BLaER1 treated with 17β-estradiol and CSF1 and Interleukin-3, amounts not matched to agents 10 nM and 100 nM (cell line): Measurements from ENCODE around the gene ADGRF4.

Experiments used
- H3K27ac ChIP-seq, 11 experiments: shearing (Covaris generic); formaldehyde crosslinking; 2 replicates each; pipeline ENCODE4 v1.8.1; 2022
- H3K27me3 ChIP-seq, 11 experiments: shearing (Covaris generic); formaldehyde crosslinking; 2 replicates each; pipeline ENCODE4 v1.8.1; 2022
- H3K36me3 ChIP-seq, 11 experiments: shearing (Covaris generic); formaldehyde crosslinking; 2 replicates each; pipeline ENCODE4 v1.8.1; 2022
- H3K4me1 ChIP-seq, 10 experiments: shearing (Covaris generic); formaldehyde crosslinking; 2 replicates each; pipeline ENCODE4 v1.8.1; 2022
- H3K4me2 ChIP-seq, 11 experiments: shearing (Covaris generic); formaldehyde crosslinking; 2 replicates each; pipeline ENCODE4 v1.8.1; 2022
- H3K4me3 ChIP-seq, 10 experiments: shearing (Covaris generic); formaldehyde crosslinking; 2 replicates each; pipeline ENCODE4 v1.8.1; 2022
- H3K9ac ChIP-seq, 11 experiments: shearing (Covaris generic); formaldehyde crosslinking; 2 replicates each; pipeline ENCODE4 v1.8.1; 2022
- H3K9me3 ChIP-seq, 11 experiments: shearing (Covaris generic); formaldehyde crosslinking; replicated peaks in 1 of 11; 2 replicates each; pipeline ENCODE4 v1.8.1; 2022
- H4K20me1 ChIP-seq, 11 experiments: shearing (Covaris generic); formaldehyde crosslinking; 2 replicates each; pipeline ENCODE4 v1.8.1; 2022
- Cebpa-rat ChIP-seq, 11 experiments: shearing (Covaris generic); IDR thresholded peaks; 2 replicates each; pipeline ENCODE4 v1.8.1; 2022

ADGRF4 gene

DNA sequence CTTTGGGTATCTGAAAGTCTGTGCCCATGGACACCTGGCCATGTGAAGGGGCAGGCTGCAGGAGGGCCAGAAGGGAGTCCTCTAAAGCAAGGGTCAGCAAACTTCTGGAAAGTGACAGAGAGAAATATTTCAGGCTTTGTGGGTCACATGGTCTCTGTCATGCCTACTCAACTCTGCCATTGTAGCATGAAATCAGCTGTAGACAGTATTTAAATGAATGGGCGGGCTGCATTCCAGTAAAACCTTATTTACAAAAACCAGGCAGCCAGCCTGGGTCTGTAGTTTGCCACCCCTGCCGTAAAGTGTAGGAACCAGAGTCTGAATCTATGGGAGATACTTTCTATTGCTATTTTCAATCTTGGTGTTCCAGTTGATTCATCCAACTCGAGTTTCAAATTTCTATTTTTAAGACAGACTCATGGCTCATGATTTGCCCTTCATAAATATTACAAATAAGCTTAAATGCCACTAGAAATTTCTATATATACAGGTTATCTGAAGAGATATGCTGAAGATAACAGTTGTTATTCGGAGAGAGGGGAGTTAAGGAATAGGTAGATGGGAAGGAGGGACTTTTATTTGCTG is 19.0 kb upstream of the ADGRF4 start:
- Histone ChIP-seq H3K27me3 (no peaks in the 10 kb centered on the region), H3K36me3 (no peaks in the 10 kb centered on the region), H3K4me3 (no peak overlapping the region), H3K9ac (no peak overlapping the region), H3K27ac (no peak overlapping the region), H3K4me1 (no peaks in the 10 kb centered on the region), H3K4me2 (no peak overlapping the region), H3K9me3 (peaks cover 0 to 13% (median 0%) of the 10 kb centered on the region in 11 experiments; a peak in 1 of 22 replicates), H4K20me1 (no peaks in the 10 kb centered on the region; a peak in 1 of 22 replicates)
- TF ChIP-seq Cebpa-rat (IDR thresholded peaks at IDR 0.05), result no peak

GRCh38 chr6:47680051-47680450 is 18.3 kb upstream of the ADGRF4 start:
- Histone ChIP-seq H3K36me3 (no peaks in the 10 kb centered on the region), H3K27ac (no peak overlapping the region), H3K27me3 (no peaks in the 10 kb centered on the region), H3K9me3 (peaks cover 0 to 7% (median 0%) of the 10 kb centered on the region in 11 experiments; a peak in 1 of 22 replicates), H3K9ac (no peak overlapping the region), H3K4me2 (no peak overlapping the region), H3K4me3 (no peak overlapping the region), H4K20me1 (no peaks in the 10 kb centered on the region; a peak in 1 of 22 replicates), H3K4me1 (no peaks in the 10 kb centered on the region)
- TF ChIP-seq Cebpa-rat (IDR thresholded peaks at IDR 0.05), result no peak

DNA sequence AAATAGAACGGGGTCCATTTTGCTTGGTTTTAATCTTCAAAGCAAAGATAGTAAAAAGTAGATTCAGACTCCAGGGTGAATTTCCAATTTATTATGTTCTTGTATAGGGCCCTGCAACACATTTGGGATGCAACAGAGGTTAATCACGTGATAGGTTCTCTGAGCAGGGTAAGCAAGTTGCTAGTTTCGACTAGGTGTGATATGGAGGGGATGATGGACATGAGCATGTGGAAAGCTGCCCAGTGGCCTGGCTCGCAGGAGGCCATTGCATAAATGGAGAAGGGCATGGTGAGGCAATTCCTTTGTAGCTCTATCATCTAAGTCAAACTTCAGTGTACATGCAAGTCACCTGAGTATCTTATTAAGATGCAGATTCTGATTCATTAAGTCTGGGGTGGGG is 17.7 kb upstream of the ADGRF4 start:
- Histone ChIP-seq H4K20me1 (no peaks in the 10 kb centered on the region; a peak in 1 of 22 replicates), H3K9me3 (0 out of 22 replicates have a peak, but pooled peaks cover 0 to under 1% (median 0%) of the 10 kb centered on the region in 11 experiments), H3K9ac (no peak overlapping the region), H3K27ac (no peak overlapping the region), H3K4me3 (no peak overlapping the region), H3K4me2 (no peak overlapping the region), H3K27me3 (no peaks in the 10 kb centered on the region), H3K4me1 (no peaks in the 10 kb centered on the region), H3K36me3 (no peaks in the 10 kb centered on the region)
- no peak for TF ChIP-seq Cebpa-rat (IDR thresholded peaks at IDR 0.05)

- Histone ChIP-seq H3K27ac (no peak overlapping the region), H3K4me1 (no peaks in the 10 kb centered on the region), H3K27me3 (no peaks in the 10 kb centered on the region), H3K9ac (no peak overlapping the region), H3K4me3 (no peak overlapping the region), H4K20me1 (no peaks in the 10 kb centered on the region), H3K36me3 (no peaks in the 10 kb centered on the region), H3K9me3 (no peaks in the 10 kb centered on the region), H3K4me2 (no peak overlapping the region)
- TF ChIP-seq Cebpa-rat (IDR thresholded peaks at IDR 0.05), result no peak
Observed at GRCh38 chr6:47681201-47681990, 17.0 kb upstream of the ADGRF4 start.

- Histone ChIP-seq H3K9me3 (no peaks in the 10 kb centered on the region), H3K27me3 (no peaks in the 10 kb centered on the region), H3K4me3 (no peak overlapping the region), H3K4me2 (no peak overlapping the region), H3K4me1 (no peaks in the 10 kb centered on the region), H4K20me1 (no peaks in the 10 kb centered on the region), H3K9ac (no peak overlapping the region), H3K36me3 (no peaks in the 10 kb centered on the region), H3K27ac (no peak overlapping the region)
- no peak for TF ChIP-seq Cebpa-rat (IDR thresholded peaks at IDR 0.05)
Observed at GRCh38 chr6:47686411-47686810, 12.0 kb upstream of the ADGRF4 start.

GRCh38 chr6:47687432-47687831 is 10.9 kb upstream of the ADGRF4 start:
- no peak overlapping the region for H3K4me2 ChIP-seq
- H3K4me1 ChIP-seq, result no peaks in the 10 kb centered on the region
- no peak for TF ChIP-seq Cebpa-rat (IDR thresholded peaks at IDR 0.05)
- no peaks in the 10 kb centered on the region for H4K20me1 ChIP-seq
- no peak overlapping the region for H3K9ac ChIP-seq
- no peaks in the 10 kb centered on the region for H3K36me3 ChIP-seq
- H3K4me3 ChIP-seq, result no peak overlapping the region
- H3K27me3 ChIP-seq, result no peaks in the 10 kb centered on the region
- H3K9me3 ChIP-seq, result no peaks in the 10 kb centered on the region
- no peak overlapping the region for H3K27ac ChIP-seq

GRCh38 chr6:47690214-47690613 is 8.2 kb upstream of the ADGRF4 start:
- no peak overlapping the region for H3K4me2 ChIP-seq
- no peaks in the 10 kb centered on the region for H3K9me3 ChIP-seq
- no peak for TF ChIP-seq Cebpa-rat (IDR thresholded peaks at IDR 0.05)
- no peak overlapping the region for H3K27ac ChIP-seq
- no peak overlapping the region for H3K9ac ChIP-seq
- no peaks in the 10 kb centered on the region for H3K27me3 ChIP-seq
- no peaks in the 10 kb centered on the region for H4K20me1 ChIP-seq
- no peaks in the 10 kb centered on the region for H3K4me1 ChIP-seq
- H3K36me3 ChIP-seq, result no peaks in the 10 kb centered on the region
- H3K4me3 ChIP-seq, result no peak overlapping the region

DNA sequence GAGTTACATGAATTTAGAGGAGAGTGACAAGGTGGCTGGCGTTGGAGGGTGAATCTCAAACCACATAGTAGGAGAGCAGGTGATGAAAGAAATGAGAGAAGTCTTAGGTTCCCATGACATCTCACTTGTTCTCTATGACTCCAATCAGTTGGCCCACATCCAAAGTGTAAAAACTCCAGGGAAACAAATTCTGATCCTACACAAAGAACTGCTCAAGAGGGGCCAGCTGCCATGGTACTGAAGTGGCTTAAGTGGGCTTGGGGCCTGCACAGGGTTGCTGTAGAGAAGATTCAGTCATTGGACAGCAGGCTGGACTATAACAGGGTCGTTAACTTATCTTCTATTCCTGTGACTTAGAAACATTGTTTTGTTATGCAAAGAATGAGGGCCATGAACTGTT is 7.6 kb upstream of the ADGRF4 start:
- H3K4me3 ChIP-seq, result no peak overlapping the region
- H3K27me3 ChIP-seq, result no peaks in the 10 kb centered on the region
- no peak overlapping the region for H3K4me2 ChIP-seq
- H3K4me1 ChIP-seq, result no peaks in the 10 kb centered on the region
- H4K20me1 ChIP-seq, result no peaks in the 10 kb centered on the region
- H3K9me3 ChIP-seq, result no peaks in the 10 kb centered on the region
- no peak overlapping the region for H3K9ac ChIP-seq
- no peak overlapping the region for H3K27ac ChIP-seq
- H3K36me3 ChIP-seq, result no peaks in the 10 kb centered on the region
- no peak for TF ChIP-seq Cebpa-rat (IDR thresholded peaks at IDR 0.05)

DNA sequence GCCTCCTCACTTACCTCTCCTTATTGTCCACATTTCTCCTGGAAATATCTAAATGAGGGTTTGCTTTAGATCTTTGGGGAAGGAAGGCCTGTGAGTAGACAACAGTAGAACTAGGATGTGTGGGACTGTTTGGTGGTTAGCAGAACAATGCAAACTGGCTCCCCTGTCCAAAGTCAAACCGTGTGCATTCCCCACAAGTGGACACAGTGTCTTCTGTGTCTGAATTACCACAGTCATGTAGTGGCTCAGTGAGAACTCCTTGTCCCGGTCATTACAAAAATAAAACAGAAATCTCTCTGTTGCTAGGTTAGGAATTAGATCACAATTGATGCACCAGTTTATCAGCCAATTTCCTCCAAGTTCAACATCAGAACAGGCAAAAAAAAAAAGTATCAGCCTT is 455 bp upstream of the ADGRF4 start:
- no peak overlapping the region for H3K4me3 ChIP-seq
- no peak overlapping the region for H3K9ac ChIP-seq
- no peak for TF ChIP-seq Cebpa-rat (IDR thresholded peaks at IDR 0.05)
- H3K4me2 ChIP-seq, result no peak overlapping the region
- H4K20me1 ChIP-seq, result no peaks in the 10 kb centered on the region
- H3K4me1 ChIP-seq, result no peaks in the 10 kb centered on the region
- H3K27me3 ChIP-seq, result no peaks in the 10 kb centered on the region
- H3K9me3 ChIP-seq, result no peaks in the 10 kb centered on the region
- H3K27ac ChIP-seq, result no peak overlapping the region
- no peaks in the 10 kb centered on the region for H3K36me3 ChIP-seq

DNA sequence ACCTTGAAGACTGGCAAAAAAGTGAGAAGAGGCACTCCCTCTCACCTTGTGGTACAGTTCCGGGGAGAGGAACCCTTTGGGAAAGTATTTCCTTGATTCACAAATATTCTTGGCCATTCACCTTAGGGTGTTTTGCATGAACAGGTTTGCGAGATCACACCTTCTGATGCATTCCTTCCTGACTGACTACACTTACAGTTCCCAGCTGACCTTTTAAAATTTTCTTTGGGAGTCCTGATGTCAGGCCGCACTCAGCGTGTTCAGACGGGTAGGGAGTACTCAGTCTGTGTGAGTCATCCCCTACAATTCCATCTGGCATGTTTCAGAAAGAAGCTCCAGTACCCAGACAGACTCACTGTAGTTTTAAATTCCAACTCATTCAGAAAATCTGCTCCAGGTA is 1.7 kb downstream of the ADGRF4 start:
- Histone ChIP-seq H3K27ac (no peak overlapping the region), H3K9ac (no peak overlapping the region), H3K4me3 (no peak overlapping the region), H3K9me3 (no peaks in the 10 kb centered on the region), H3K27me3 (no peaks in the 10 kb centered on the region), H3K36me3 (no peaks in the 10 kb centered on the region), H3K4me1 (no peaks in the 10 kb centered on the region), H3K4me2 (no peak overlapping the region), H4K20me1 (no peaks in the 10 kb centered on the region)
- TF ChIP-seq Cebpa-rat (IDR thresholded peaks at IDR 0.05), result no peak
